ENCODE results near the gene RYR1. TPM values are rescaled to one million over a fixed set of nuclear protein-coding genes. Genes with fewer than 3 reads are reported as not detected.

Gene RYR1
- total RNA-seq, 1 experiment from 2014 or later = 4.1 TPM

- ATAC-seq = 0 out of 2 replicates have a peak, but pooled peaks have one; percentile 20
- Histone ChIP-seq H3K9ac (ENCODE audit: low read length) (no peak overlapping the region), H4K20me1 (ENCODE audit: insufficient read depth) (no peaks in the 10 kb centered on the region), H2AFZ (ENCODE audit: low read depth, low read length, poor library complexity, severe bottlenecking) (no peak overlapping the region), H3K27me3 (ENCODE audit: insufficient read depth, low read length) (no peaks in the 10 kb centered on the region), H3K9me2 (ENCODE audit: insufficient read depth) (no peaks in the 10 kb centered on the region), H3K4me1 (ENCODE audit: control insufficient read depth in 1 of 2, insufficient read depth in 2 of 2, low read length in 2 of 2) (peaks cover 5 to 19% of the 10 kb centered on the region in 2 experiments; a peak in 3 of 4 replicates), H3K36me3 (ENCODE audit: control insufficient read depth in 1 of 2, insufficient read depth in 2 of 2, low read length in 2 of 2) (no peaks in the 10 kb centered on the region), H3K4me2 (ENCODE audit: low read length) (no peak overlapping the region), H3K4me3 (replicated peaks in 1 of 2; ENCODE audit: low read depth in 1 of 2, low read length in 2 of 2) (no peak overlapping the region), H3K27ac (ENCODE audit: low read depth, low read length) (no peak overlapping the region), H3K79me2 (ENCODE audit: insufficient read depth, low read length) (no peaks in the 10 kb centered on the region), H3K9me3 (ENCODE audit: control insufficient read depth in 1 of 2, insufficient read depth in 1 of 2, low read depth in 1 of 2, low read length in 2 of 2) (no peaks in the 10 kb centered on the region)
- no peak for DNase-seq (ENCODE audit: low read depth, low spot score)
- ChIA-PET RAD21 (ENCODE audit: low non-redundant PET in 1 of 2, low total read pairs in 2 of 2, uncharacterized antibody in 2 of 2, unreplicated experiment in 2 of 2) (no interaction called here), POLR2A (no interaction called here), CTCF (no interaction called here)
- intact Hi-C loops (cut with micrococcal nuclease) = no loop called here
- TF ChIP-seq TCF7L2 (IDR thresholded peaks at IDR 0.05; ENCODE audit: borderline replicate concordance, extremely low read depth, insufficient read depth, insufficient read length) = no peak
- TF ChIP-seq CTCF (IDR thresholded peaks at IDR 0.05 in 2 of 3, conservative IDR thresholded peaks at IDR 0.05 in 1 of 3; ENCODE audit: borderline replicate concordance in 1 of 3, insufficient read depth in 1 of 3, low read depth in 2 of 3, low read length in 2 of 3) = peak in 2 of 3 experiments; percentile 32 to 44; a peak in 4 of 6 replicates
- BruUV-seq (replicated peaks) = no TSS peak
Observed at GRCh38 chr19:38592940-38593339, 159.4 kb downstream of the RYR1 start.

- Histone ChIP-seq H3K9me3 (ENCODE audit: control insufficient read depth in 1 of 2, insufficient read depth in 1 of 2, low read depth in 1 of 2, low read length in 2 of 2) (no peaks in the 10 kb centered on the region), H3K36me3 (ENCODE audit: control insufficient read depth in 1 of 2, insufficient read depth in 2 of 2, low read length in 2 of 2) (no peaks in the 10 kb centered on the region), H3K9ac (ENCODE audit: low read length) (peak overlapping the region; percentile 11; the same call in 1 of the 2 replicates), H3K4me1 (ENCODE audit: control insufficient read depth in 1 of 2, insufficient read depth in 2 of 2, low read length in 2 of 2) (peaks cover 5 to 19% of the 10 kb centered on the region in 2 experiments; a peak in 3 of 4 replicates), H3K27me3 (ENCODE audit: insufficient read depth, low read length) (no peaks in the 10 kb centered on the region), H4K20me1 (ENCODE audit: insufficient read depth) (no peaks in the 10 kb centered on the region), H3K79me2 (ENCODE audit: insufficient read depth, low read length) (no peaks in the 10 kb centered on the region), H3K4me2 (ENCODE audit: low read length) (peak overlapping the region; percentile 82), H3K9me2 (ENCODE audit: insufficient read depth) (no peaks in the 10 kb centered on the region), H2AFZ (ENCODE audit: low read depth, low read length, poor library complexity, severe bottlenecking) (peak overlapping the region; percentile 35), H3K27ac (ENCODE audit: low read depth, low read length) (peak overlapping the region; percentile 55; the same call in 1 of the 2 replicates), H3K4me3 (replicated peaks in 1 of 2; ENCODE audit: low read depth in 1 of 2, low read length in 2 of 2) (peak overlapping the region; percentile 32 to 45)
- DNase-seq (ENCODE audit: low read depth, low spot score) = peak; percentile 71
- peak; percentile 88 for ATAC-seq
- intact Hi-C loops (cut with micrococcal nuclease) = no loop called here
- ChIA-PET POLR2A (no interaction called here), RAD21 (ENCODE audit: low non-redundant PET in 1 of 2, low total read pairs in 2 of 2, uncharacterized antibody in 2 of 2, unreplicated experiment in 2 of 2) (no interaction called here), CTCF (interaction anchor here (0.7 to 1.8 kb wide), 4 partner anchors 10 to 292 kb away, joined by 3 to 6 read pairs (median 4); no protein-coding TSS in a partner anchor)
- no TSS peak for BruUV-seq (replicated peaks)
- TF ChIP-seq POLR2A (IDR thresholded peaks at IDR 0.05; ENCODE audit: borderline replicate concordance, extremely low read depth, insufficient read depth, insufficient read length) = no peak
- peak; percentile 92 for TF ChIP-seq MAX (IDR thresholded peaks at IDR 0.05)
Observed at GRCh38 chr19:38596057-38596981, 162.8 kb downstream of the RYR1 start.

All from HCT116 (cell line).